Measurements from ENCODE around the gene RIMBP2.
"Not testable (repeated sequence)": the region's sequence is repeated elsewhere in the genome, so short reads cannot be mapped to it uniquely, and the experiment has no call there.

RIMBP2 gene

GRCh38 chr12:130746546-130746945 lies 30.4 kb upstream of the RIMBP2 start:
- Mint-ChIP-seq H3K27me3 (peaks cover 8% of the 10 kb centered on the region), H3K36me3 (ENCODE audit: low read depth) (no peaks in the 10 kb centered on the region), H3K27ac (no peak overlapping the region), H3K4me1 (ENCODE audit: low read depth) (peaks cover 7% of the 10 kb centered on the region), H3K4me3 (no peak overlapping the region), H3K9me3 (no peaks in the 10 kb centered on the region)

- Mint-ChIP-seq H3K9me3 (no peaks in the 10 kb centered on the region), H3K27ac (no peak overlapping the region), H3K36me3 (ENCODE audit: low read depth) (no peaks in the 10 kb centered on the region), H3K4me1 (ENCODE audit: low read depth) (peaks cover 7% of the 10 kb centered on the region), H3K4me3 (no peak overlapping the region), H3K27me3 (peaks cover 9% of the 10 kb centered on the region)
Observed at GRCh38 chr12:130745921-130746320, 29.8 kb upstream of the RIMBP2 start.

DNA sequence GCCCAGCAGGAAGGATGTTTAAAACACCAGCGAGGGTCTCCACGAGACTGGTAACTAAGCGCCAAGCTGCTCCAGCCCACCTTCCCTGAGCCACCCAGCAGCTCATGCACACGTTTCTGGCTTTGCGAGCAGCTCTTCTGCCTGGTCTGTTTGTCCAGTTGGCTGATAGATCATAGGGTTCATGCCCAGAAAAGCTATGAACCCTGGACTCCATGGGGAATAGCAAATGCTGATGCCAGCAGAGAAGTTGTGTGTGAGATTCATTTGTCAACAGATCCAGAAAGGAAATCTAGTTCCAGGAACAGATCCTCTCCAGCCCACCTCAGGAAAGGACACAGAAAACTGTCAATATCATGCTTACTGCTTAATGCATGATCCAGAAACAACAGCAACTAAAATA lies 28.2 kb upstream of the RIMBP2 start:
- Mint-ChIP-seq H3K27me3 (peaks cover 19% of the 10 kb centered on the region), H3K4me1 (ENCODE audit: low read depth) (peaks cover 7% of the 10 kb centered on the region), H3K27ac (no peak overlapping the region)

DNA sequence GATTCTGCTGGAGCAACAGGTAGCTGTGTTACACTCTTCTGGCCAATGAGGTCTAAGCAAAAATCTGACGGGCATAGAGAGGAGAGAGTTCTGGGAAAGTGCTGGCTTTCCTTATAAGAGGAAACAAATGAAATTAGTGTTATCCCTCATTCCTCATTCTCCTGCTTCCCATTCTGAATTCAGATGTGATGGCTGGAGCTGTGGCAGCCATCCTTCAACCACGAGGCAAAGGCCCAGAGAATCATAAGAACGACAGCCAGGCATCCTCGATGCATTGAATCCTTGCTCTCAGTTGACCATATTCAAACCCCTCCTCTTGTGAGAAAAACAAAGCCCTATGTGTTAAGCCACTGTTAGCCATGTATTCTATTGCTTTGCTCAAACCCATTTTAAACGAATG lies 27.5 kb upstream of the RIMBP2 start:
- Mint-ChIP-seq H3K27ac (no peak overlapping the region), H3K4me3 (no peak overlapping the region), H3K27me3 (peaks cover 19% of the 10 kb centered on the region), H3K9me3 (peaks cover 5% of the 10 kb centered on the region), H3K4me1 (ENCODE audit: low read depth) (peaks cover 7% of the 10 kb centered on the region), H3K36me3 (ENCODE audit: low read depth) (no peaks in the 10 kb centered on the region)

More for the DNA sequence above, 28.2 kb upstream of the RIMBP2 start:
- no peak overlapping the region for H3K4me3 Mint-ChIP-seq
- H3K9me3 Mint-ChIP-seq, result peaks cover 5% of the 10 kb centered on the region
- H3K36me3 Mint-ChIP-seq (ENCODE audit: low read depth), result no peaks in the 10 kb centered on the region

DNA sequence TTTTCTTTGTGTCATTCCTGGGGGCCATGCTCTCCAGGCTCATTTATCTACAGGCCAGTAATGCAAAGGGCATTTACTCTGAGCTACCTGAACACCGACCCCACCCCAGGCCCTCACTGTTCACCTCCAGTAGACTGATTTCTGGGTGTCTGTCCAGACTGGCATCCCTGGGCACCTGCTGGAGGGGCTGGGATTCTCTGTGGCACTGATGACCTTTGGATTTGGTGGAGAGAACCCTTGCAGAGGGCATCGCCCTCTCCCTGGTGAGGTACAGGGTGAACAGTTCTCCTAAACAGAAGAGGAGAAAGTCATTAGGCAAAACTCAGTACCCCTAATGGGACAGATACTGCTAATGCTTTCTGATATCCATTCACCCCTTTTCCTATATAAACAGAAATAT lies 27.1 kb upstream of the RIMBP2 start:
- no peaks in the 10 kb centered on the region for H3K36me3 Mint-ChIP-seq (ENCODE audit: low read depth)
- peaks cover 5% of the 10 kb centered on the region for H3K9me3 Mint-ChIP-seq
- H3K4me1 Mint-ChIP-seq (ENCODE audit: low read depth), result peaks cover 5% of the 10 kb centered on the region
- no peak overlapping the region for H3K4me3 Mint-ChIP-seq
- peaks cover 19% of the 10 kb centered on the region for H3K27me3 Mint-ChIP-seq
- H3K27ac Mint-ChIP-seq, result no peak overlapping the region

- Mint-ChIP-seq H3K27me3 (peaks cover 21% of the 10 kb centered on the region), H3K36me3 (ENCODE audit: low read depth) (no peaks in the 10 kb centered on the region), H3K4me3 (no peak overlapping the region), H3K4me1 (ENCODE audit: low read depth) (peaks cover under 1% of the 10 kb centered on the region), H3K27ac (no peak overlapping the region), H3K9me3 (peaks cover 5% of the 10 kb centered on the region)
Observed at GRCh38 chr12:130742716-130743115, 26.6 kb upstream of the RIMBP2 start.

GRCh38 chr12:130742112-130742511 lies 26.0 kb upstream of the RIMBP2 start:
- Mint-ChIP-seq H3K27me3 (peaks cover 25% of the 10 kb centered on the region), H3K4me3 (no peak overlapping the region), H3K27ac (no peak overlapping the region), H3K4me1 (ENCODE audit: low read depth) (no peaks in the 10 kb centered on the region), H3K9me3 (peaks cover 5% of the 10 kb centered on the region), H3K36me3 (ENCODE audit: low read depth) (no peaks in the 10 kb centered on the region)

DNA sequence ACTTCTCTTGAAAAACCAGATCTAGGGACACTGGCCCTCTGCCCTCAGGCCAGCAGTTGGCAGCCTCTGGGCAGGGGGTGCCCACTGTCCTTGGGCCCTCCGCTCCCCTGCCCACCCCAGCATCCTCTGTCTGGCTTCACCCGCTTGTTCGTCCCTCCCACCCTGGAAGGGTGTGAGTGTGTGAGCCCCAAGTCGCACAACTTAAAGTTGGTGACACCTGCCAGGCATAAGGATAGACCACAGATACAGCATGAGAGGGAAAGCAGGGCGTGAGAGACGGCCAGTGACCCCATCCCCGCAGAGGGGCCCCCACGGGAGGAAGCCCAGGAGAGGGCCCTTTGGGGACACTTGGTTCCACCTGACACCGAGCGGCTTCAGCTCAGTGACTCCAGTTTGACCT lies 23.5 kb upstream of the RIMBP2 start:
- H3K4me3 Mint-ChIP-seq, result no peak overlapping the region
- peaks cover 5% of the 10 kb centered on the region for H3K9me3 Mint-ChIP-seq
- H3K27ac Mint-ChIP-seq, result no peak overlapping the region
- H3K4me1 Mint-ChIP-seq (ENCODE audit: low read depth), result no peaks in the 10 kb centered on the region
- H3K27me3 Mint-ChIP-seq, result peaks cover 20% of the 10 kb centered on the region
- H3K36me3 Mint-ChIP-seq (ENCODE audit: low read depth), result no peaks in the 10 kb centered on the region

GRCh38 chr12:130738403-130738802 lies 22.3 kb upstream of the RIMBP2 start:
- H3K9me3 Mint-ChIP-seq; H3K36me3 Mint-ChIP-seq (ENCODE audit: low read depth); H3K4me3 Mint-ChIP-seq; H3K4me1 Mint-ChIP-seq (ENCODE audit: low read depth); H3K27ac Mint-ChIP-seq: not testable (repeated sequence)
- peaks cover 20% of the 10 kb centered on the region for H3K27me3 Mint-ChIP-seq

GRCh38 chr12:130737731-130738130 lies 21.6 kb upstream of the RIMBP2 start:
- peaks cover 5% of the 10 kb centered on the region for H3K9me3 Mint-ChIP-seq
- peaks cover 20% of the 10 kb centered on the region for H3K27me3 Mint-ChIP-seq
- H3K4me3 Mint-ChIP-seq, result no peak overlapping the region
- H3K36me3 Mint-ChIP-seq (ENCODE audit: low read depth), result no peaks in the 10 kb centered on the region
- H3K27ac Mint-ChIP-seq, result no peak overlapping the region
- no peaks in the 10 kb centered on the region for H3K4me1 Mint-ChIP-seq (ENCODE audit: low read depth)

GRCh38 chr12:130729344-130729743 lies 13.2 kb upstream of the RIMBP2 start:
- H3K4me3 Mint-ChIP-seq, result no peak overlapping the region
- no peaks in the 10 kb centered on the region for H3K4me1 Mint-ChIP-seq (ENCODE audit: low read depth)
- H3K27ac Mint-ChIP-seq, result no peak overlapping the region
- H3K27me3 Mint-ChIP-seq, result peaks cover 5% of the 10 kb centered on the region
- H3K36me3 Mint-ChIP-seq (ENCODE audit: low read depth), result no peaks in the 10 kb centered on the region
- peaks cover 22% of the 10 kb centered on the region for H3K9me3 Mint-ChIP-seq

DNA sequence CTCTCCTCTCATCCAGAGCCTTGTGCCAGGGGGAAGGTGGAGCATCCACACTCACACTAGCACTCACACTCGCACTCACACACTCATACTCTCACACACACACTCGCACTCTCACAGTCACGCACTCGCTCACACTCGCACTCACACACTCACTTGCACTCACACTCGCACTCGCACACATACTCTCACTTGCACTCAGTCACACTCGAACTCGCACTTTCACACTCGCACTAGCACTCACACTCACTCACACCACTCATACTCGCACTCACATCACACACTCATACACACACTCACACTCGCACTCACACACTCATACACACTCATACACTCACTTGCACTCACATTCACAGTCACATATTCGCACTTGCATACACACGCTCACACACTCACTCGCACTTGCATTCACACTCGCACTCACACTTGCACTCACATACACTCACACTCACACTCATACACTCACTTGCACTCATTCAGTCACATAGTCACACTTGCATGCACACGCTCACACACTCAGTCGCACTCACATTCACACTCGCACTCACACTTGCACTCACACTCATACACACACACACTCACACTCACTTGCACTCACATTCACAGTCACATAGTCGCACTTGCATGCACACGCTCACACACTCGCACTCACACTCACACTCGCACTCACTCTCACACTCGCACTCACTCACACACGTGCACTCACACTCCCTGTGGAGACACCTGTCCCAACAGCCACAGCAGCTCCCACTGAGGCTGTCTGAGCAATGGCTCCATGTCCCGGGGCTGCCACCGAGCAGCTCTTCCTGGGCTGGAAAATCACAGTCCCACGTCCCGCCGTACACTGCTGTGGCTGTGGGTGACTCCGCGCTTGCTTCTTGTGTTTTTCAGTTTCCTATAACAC lies 12.3 kb upstream of the RIMBP2 start:
- no peak overlapping the region for H3K4me3 Mint-ChIP-seq
- H3K36me3 Mint-ChIP-seq (ENCODE audit: low read depth), result no peaks in the 10 kb centered on the region
- peaks cover 5% of the 10 kb centered on the region for H3K27me3 Mint-ChIP-seq
- no peak overlapping the region for H3K27ac Mint-ChIP-seq
- H3K4me1 Mint-ChIP-seq (ENCODE audit: low read depth), result no peaks in the 10 kb centered on the region
- peaks cover 29% of the 10 kb centered on the region for H3K9me3 Mint-ChIP-seq

GRCh38 chr12:130719263-130719859 lies 3.3 kb upstream of the RIMBP2 start:
- peaks cover 9% of the 10 kb centered on the region for H3K36me3 Mint-ChIP-seq (ENCODE audit: low read depth)
- no peak overlapping the region for H3K27ac Mint-ChIP-seq
- no peak overlapping the region for H3K4me3 Mint-ChIP-seq
- peaks cover 45% of the 10 kb centered on the region for H3K27me3 Mint-ChIP-seq
- H3K4me1 Mint-ChIP-seq (ENCODE audit: low read depth), result peaks cover 13% of the 10 kb centered on the region
- peaks cover 22% of the 10 kb centered on the region for H3K9me3 Mint-ChIP-seq

- Mint-ChIP-seq H3K9me3 (peaks cover 8% of the 10 kb centered on the region), H3K4me3 (no peak overlapping the region), H3K27me3 (peaks cover 50% of the 10 kb centered on the region), H3K36me3 (ENCODE audit: low read depth) (peaks cover 7% of the 10 kb centered on the region), H3K4me1 (ENCODE audit: low read depth) (peaks cover 13% of the 10 kb centered on the region), H3K27ac (no peak overlapping the region)
Observed at GRCh38 chr12:130717752-130718151, 1.7 kb upstream of the RIMBP2 start.

DNA sequence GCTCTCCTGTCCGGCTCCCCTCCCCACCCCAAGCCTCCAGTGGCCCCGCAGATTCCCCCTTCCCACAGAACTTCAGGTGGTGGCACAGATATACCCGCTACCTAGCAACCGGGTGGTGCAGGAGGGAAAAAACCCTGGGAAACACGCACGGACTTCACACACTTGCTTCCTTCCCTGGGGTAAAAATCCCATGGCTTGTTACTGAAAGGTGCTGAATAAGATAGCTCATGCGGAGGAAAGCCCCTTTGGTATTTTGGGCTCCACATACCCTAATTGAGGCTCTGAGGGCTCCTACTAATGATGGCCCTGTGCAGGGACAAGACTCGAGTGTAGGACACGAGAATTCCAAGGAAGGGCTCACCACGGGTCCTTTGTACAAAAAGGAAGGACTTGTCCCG lies 869 bp upstream of the RIMBP2 start:
- no peaks in the 10 kb centered on the region for H3K36me3 Mint-ChIP-seq (ENCODE audit: low read depth)
- H3K27me3 Mint-ChIP-seq, result peaks cover 54% of the 10 kb centered on the region
- peaks cover under 1% of the 10 kb centered on the region for H3K9me3 Mint-ChIP-seq
- no peak overlapping the region for H3K4me3 Mint-ChIP-seq
- peaks cover 13% of the 10 kb centered on the region for H3K4me1 Mint-ChIP-seq (ENCODE audit: low read depth)
- H3K27ac Mint-ChIP-seq, result no peak overlapping the region
